Activated naive CD8-positive, alpha-beta T cell treated with anti-CD3 and anti-CD28 coated beads, Interleukin-2, amount 10 ng/mL, durations not matched to agents 7 days and 5 days (primary cell): ENCODE data around the gene WHAMM. TPM values are rescaled to one million over a fixed set of nuclear protein-coding genes. Genes with fewer than 3 reads are reported as not detected.

Source experiments
- total RNA-seq, 2 experiments: library from RNA; stranded (reverse); gene quantifications; one replicate each; pipeline ENCODE4 v1.2.3, GENCODE V29; 2021

Gene WHAMM
- total RNA-seq, 2 experiments from 2014 or later, result 18.1 to 18.2 TPM

Other genes starting within 250 kb of the WHAMM start
- under 1 TPM; 0.58 to 0.74 TPM for gene CPEB1, start 162.3 kb upstream of the WHAMM start, total RNA-seq
- gene AP3B2, start 99.8 kb upstream of the WHAMM start, total RNA-seq, result under 1 TPM in 1 of 2 experiments, not detected in 1; 0.17 TPM
- not detected for gene FSD2, start 3.6 kb upstream of the WHAMM start, total RNA-seq
- 1 to 10 TPM; 6.3 to 6.6 TPM for gene HOMER2, start 143.1 kb downstream of the WHAMM start, total RNA-seq
- gene RAMAC, start 176.6 kb downstream of the WHAMM start, total RNA-seq, result 10 to 100 TPM; 24.4 to 25.9 TPM
- 10 to 100 TPM; 28.5 to 35.4 TPM for gene C15orf40, start 202.0 kb downstream of the WHAMM start, total RNA-seq